ENCODE results near the gene PCLAF.
"Not testable (repeated sequence)": the region's sequence is repeated elsewhere in the genome, so short reads cannot be mapped to it uniquely, and the experiment has no call there.

PCLAF gene

GRCh38 chr15:64389036-64389435, 7.8 kb upstream of the PCLAF start:
- no peak overlapping the region for H3K27ac ChIP-seq (ENCODE audit: low read length)
- H3K4me1 ChIP-seq (ENCODE audit: low read length), result peaks cover 11% of the 10 kb centered on the region
- no peak overlapping the region for H2AFZ ChIP-seq (ENCODE audit: low read depth, low read length)
- no peaks in the 10 kb centered on the region for H4K20me1 ChIP-seq (ENCODE audit: insufficient read depth, low read length)
- H3K4me2 ChIP-seq (ENCODE audit: low read length), result peak overlapping the region; percentile 54; the same call in 1 of the 2 replicates
- peaks cover 14% of the 10 kb centered on the region for H3K79me2 ChIP-seq (ENCODE audit: low read length)
- H3K27me3 ChIP-seq (ENCODE audit: low read depth, low read length), result no peaks in the 10 kb centered on the region
- H3K9ac ChIP-seq (ENCODE audit: low read length), result no peak overlapping the region
- H3K9me3 ChIP-seq (ENCODE audit: insufficient read depth, low read length), result no peaks in the 10 kb centered on the region
- H3K36me3 ChIP-seq (replicated peaks; ENCODE audit: low read depth, low read length), result no peaks in the 10 kb centered on the region
- H3K4me3 ChIP-seq (ENCODE audit: low read length), result peak overlapping the region; percentile 88; the same call in 1 of the 2 replicates
- TF ChIP-seq CTCF (IDR thresholded peaks at IDR 0.05; ENCODE audit: low read depth, low read length) (no peak), EZH2phosphoT487 (IDR thresholded peaks at IDR 0.05; ENCODE audit: low read depth) (no peak)

DNA sequence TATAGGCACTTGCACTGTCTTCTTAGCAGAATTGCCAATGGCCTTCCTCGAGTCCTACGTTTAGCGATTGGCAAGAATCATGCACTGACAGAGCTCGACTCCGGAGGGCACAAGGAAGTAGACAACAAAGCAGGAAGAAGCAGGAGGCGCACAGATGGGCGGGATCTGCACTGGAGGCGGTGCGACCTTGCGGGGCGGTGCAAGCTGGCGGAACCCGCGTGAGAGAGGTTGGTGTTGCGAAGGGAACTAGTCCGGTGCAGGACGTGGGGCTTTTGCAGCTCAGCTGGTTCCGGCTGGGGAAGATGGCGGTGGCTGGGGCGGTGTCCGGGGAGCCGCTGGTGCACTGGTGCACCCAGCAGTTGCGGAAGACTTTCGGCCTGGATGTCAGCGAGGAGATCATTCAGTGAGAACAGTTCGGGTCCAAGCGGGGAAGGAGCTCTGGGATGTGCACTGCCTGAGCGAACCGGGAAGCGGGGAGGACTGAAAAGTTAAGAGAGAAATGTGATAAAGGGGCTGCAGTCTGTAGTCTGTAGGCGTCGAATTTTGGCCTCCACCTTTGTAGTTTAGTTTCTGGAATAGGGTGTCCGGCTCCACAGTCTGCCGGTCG, 6.4 kb upstream of the PCLAF start, which contains the start of gene TRIP4:
Gene TRIP4, plus strand, starts transcription at position 275 of the 607 bp plus-strand sequence. Its CDS starts 28 bp downstream, at position 303.
- peak within 1 kb of the TSS; percentile 64 for H3K9ac ChIP-seq (ENCODE audit: low read length)
- peaks cover 14% of the 10 kb centered on the region for H3K79me2 ChIP-seq (ENCODE audit: low read length)
- no peaks in the 10 kb centered on the region for H3K27me3 ChIP-seq (ENCODE audit: low read depth, low read length)
- H3K4me2 ChIP-seq (ENCODE audit: low read length), result peak within 1 kb of the TSS; percentile 60
- no peaks in the 10 kb centered on the region for H4K20me1 ChIP-seq (ENCODE audit: insufficient read depth, low read length)
- H3K9me3 ChIP-seq (ENCODE audit: insufficient read depth, low read length), result no peaks in the 10 kb centered on the region
- H3K27ac ChIP-seq (ENCODE audit: low read length), result peak within 1 kb of the TSS; percentile 39; the same call in 1 of the 2 replicates
- H3K4me1 ChIP-seq (ENCODE audit: low read length), result peaks cover 11% of the 10 kb centered on the region
- peak within 1 kb of the TSS; percentile 88 for H3K4me3 ChIP-seq (ENCODE audit: low read length)
- H2AFZ ChIP-seq (ENCODE audit: low read depth, low read length), result peak within 1 kb of the TSS; percentile 88
- H3K36me3 ChIP-seq (replicated peaks; ENCODE audit: low read depth, low read length), result no peaks in the 10 kb centered on the region
- TF ChIP-seq EZH2phosphoT487 (IDR thresholded peaks at IDR 0.05; ENCODE audit: low read depth), result no peak
- TF ChIP-seq CTCF (IDR thresholded peaks at IDR 0.05; ENCODE audit: low read depth, low read length), result peak; percentile 26; the same call in 1 of the 2 replicates

DNA sequence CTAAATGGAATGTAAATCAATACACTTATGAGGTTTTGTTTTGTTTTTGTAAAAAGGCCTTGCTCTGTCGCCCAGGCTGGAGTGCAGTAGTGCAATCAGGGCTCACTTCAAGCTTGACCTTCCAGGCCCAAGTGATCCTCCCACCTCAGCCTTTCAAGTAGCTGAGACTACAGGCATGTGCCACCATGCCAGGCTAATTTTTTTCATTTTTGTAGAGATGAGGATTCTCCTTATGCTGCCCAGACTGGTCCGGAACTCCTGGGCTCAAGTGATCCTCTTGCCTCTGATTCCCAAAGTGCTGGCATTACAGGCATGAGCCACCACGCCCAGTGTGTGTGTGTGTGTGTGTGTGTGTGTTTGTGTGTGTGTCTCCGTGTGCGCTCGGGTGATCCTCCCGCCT, 5.0 kb upstream of the PCLAF start:
- Histone ChIP-seq H4K20me1 (ENCODE audit: insufficient read depth, low read length) (no peaks in the 10 kb centered on the region), H3K9me3 (ENCODE audit: insufficient read depth, low read length) (no peaks in the 10 kb centered on the region), H3K4me2 (ENCODE audit: low read length) (no peak overlapping the region), H3K4me1 (ENCODE audit: low read length) (peaks cover 16% of the 10 kb centered on the region), H3K27me3 (ENCODE audit: low read depth, low read length) (no peaks in the 10 kb centered on the region), H2AFZ (ENCODE audit: low read depth, low read length) (no peak overlapping the region), H3K4me3 (ENCODE audit: low read length) (no peak overlapping the region), H3K27ac (ENCODE audit: low read length) (no peak overlapping the region), H3K79me2 (ENCODE audit: low read length) (peaks cover 14% of the 10 kb centered on the region), H3K9ac (ENCODE audit: low read length) (no peak overlapping the region), H3K36me3 (replicated peaks; ENCODE audit: low read depth, low read length) (no peaks in the 10 kb centered on the region)
- no peak for TF ChIP-seq CTCF (IDR thresholded peaks at IDR 0.05; ENCODE audit: low read depth, low read length)
- TF ChIP-seq EZH2phosphoT487 (IDR thresholded peaks at IDR 0.05; ENCODE audit: low read depth), result no peak

GRCh38 chr15:64383760-64384159, 2.5 kb upstream of the PCLAF start:
- Histone ChIP-seq H3K4me1 (ENCODE audit: low read length) (peaks cover 21% of the 10 kb centered on the region), H3K79me2 (ENCODE audit: low read length) (peaks cover 32% of the 10 kb centered on the region), H2AFZ (ENCODE audit: low read depth, low read length) (no peak overlapping the region), H3K9me3 (ENCODE audit: insufficient read depth, low read length) (no peaks in the 10 kb centered on the region), H4K20me1 (ENCODE audit: insufficient read depth, low read length) (no peaks in the 10 kb centered on the region), H3K4me3 (ENCODE audit: low read length) (no peak overlapping the region), H3K27me3 (ENCODE audit: low read depth, low read length) (no peaks in the 10 kb centered on the region), H3K36me3 (replicated peaks; ENCODE audit: low read depth, low read length) (peaks cover 3% of the 10 kb centered on the region), H3K4me2 (ENCODE audit: low read length) (no peak overlapping the region), H3K27ac (ENCODE audit: low read length) (no peak overlapping the region), H3K9ac (ENCODE audit: low read length) (no peak overlapping the region)
- TF ChIP-seq EZH2phosphoT487 (IDR thresholded peaks at IDR 0.05; ENCODE audit: low read depth) (no peak), CTCF (IDR thresholded peaks at IDR 0.05; ENCODE audit: low read depth, low read length) (no peak)

GRCh38 chr15:64380130-64380870, 941 bp downstream of the PCLAF start:
- Histone ChIP-seq H3K79me2 (ENCODE audit: low read length) (peaks cover 21% of the 10 kb centered on the region), H3K27ac (ENCODE audit: low read length) (peak overlapping the region; percentile 29; the same call in 1 of the 2 replicates), H3K4me2 (ENCODE audit: low read length) (peak overlapping the region; percentile 99), H3K4me1 (ENCODE audit: low read length) (peaks cover 14% of the 10 kb centered on the region), H3K4me3 (ENCODE audit: low read length) (peak overlapping the region; percentile 97), H3K9ac (ENCODE audit: low read length) (peak overlapping the region; percentile 93), H3K36me3 (replicated peaks; ENCODE audit: low read depth, low read length) (peaks cover 11% of the 10 kb centered on the region), H2AFZ (ENCODE audit: low read depth, low read length) (peak overlapping the region; percentile 94)
- H3K9me3 ChIP-seq (ENCODE audit: insufficient read depth, low read length); H4K20me1 ChIP-seq (ENCODE audit: insufficient read depth, low read length); H3K27me3 ChIP-seq (ENCODE audit: low read depth, low read length): not testable (repeated sequence)
